GM19193 (cell line): ENCODE results near the gene SDSL.

Experiments used
- POLR2A ChIP-seq: IDR thresholded peaks from 4 replicates; pipeline ENCODE4 v1.6.1; 2011; ENCODE audit not compliant: insufficient read depth, insufficient read length; ENCODE audit errors: extremely low read depth

The SDSL gene

DNA sequence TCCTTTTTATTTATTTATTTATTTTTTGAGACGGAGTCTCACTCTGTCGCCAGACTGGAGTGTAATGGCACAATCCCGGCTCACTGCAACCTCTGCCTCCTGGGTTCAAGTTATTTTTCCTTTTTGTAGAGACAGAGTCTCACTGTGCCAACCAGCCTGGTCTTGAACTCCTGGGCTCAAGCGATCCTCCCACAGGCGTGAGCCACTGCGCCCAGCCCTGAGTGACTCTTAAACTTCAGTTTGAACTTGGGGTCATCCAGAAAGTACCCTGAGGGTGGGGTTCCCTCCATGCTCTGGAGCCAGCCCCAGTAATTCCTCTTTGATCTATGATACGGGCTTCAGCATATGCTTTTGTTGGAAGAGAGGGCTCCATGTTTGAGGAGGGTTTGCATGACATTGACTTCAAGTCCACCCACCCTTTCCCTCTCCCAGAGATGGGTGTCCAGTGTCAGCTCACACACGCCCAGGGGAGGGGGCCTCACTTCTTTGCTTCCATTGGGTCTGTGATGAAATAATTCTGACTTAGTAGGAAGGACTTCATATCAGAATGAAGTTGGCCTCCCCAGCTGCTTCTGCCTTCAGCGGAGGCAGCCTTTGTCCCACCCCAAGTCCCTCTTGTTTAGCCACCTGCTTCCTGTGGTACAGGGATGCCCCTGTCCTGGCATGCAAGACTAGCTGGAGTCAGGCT lies 30.4 kb upstream of the SDSL start:
- no peak for TF ChIP-seq POLR2A

DNA sequence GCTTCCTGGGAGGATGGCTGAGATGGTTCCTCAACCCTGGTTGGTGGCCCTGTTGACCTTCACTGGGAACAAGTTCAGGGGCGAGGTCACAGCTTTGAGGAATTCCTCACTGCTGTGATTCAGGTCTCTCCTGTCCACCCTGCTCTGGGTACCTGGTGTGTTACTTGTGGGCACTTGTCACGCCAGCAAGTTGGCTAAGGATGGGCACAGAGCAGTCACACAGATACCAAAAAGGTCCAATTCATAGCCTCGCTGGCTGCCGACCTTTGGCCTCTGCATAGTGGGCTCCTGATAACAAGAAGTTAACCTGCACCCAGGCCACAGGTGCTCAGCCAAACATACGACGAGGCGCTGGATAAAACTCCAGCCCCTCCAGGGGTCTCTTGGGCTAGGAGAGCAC lies 29.7 kb upstream of the SDSL start:
- TF ChIP-seq POLR2A: no peak

DNA sequence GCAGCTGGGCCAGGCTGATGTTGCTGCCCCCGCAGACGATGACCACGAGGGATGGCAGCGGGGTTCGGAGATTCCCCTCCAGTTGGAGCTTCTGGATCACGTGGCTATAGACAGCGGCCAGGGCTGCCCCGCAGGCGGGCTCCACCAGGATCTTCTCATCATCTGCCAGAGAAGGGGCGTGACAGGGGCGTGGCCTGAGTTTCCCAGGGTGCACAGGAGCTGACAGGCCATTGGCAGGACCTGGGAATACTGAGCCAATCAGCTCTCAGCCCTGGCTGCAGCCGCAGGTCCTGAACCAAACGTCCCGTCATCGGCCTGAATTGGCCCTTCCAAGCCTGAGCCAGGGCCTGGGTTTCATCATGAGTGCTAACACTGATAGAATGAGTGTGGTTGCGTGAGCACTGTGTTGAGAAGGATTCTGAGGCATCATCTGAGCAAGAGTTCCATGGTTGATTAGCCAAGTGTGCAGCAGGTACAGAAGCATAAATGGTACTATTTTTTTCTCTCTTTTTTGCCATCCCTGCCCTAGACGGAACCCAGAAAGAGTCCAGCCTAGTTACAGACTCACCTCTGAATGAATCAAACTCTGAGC lies 29.1 kb upstream of the SDSL start:
- TF ChIP-seq POLR2A: no peak

DNA sequence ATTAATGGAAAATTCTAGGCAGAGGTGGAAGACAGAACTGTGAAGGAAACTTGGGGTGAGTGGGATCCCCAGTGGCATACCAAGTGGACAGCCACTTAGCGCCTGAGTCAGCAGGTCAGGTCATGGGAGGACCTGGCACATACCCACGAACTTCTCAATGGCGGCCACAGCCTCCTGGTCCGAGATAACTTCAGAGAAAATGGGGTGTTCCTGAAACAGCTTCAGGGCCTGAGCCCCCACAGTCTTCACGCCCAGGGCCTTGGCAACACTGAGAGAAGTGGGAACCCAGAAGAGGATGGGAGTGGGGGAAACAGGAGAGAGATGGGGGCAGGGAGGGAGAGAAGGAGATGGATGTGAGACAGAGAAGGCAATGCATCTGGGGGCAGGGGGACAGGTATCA lies 28.4 kb upstream of the SDSL start:
- TF ChIP-seq POLR2A: no peak

DNA sequence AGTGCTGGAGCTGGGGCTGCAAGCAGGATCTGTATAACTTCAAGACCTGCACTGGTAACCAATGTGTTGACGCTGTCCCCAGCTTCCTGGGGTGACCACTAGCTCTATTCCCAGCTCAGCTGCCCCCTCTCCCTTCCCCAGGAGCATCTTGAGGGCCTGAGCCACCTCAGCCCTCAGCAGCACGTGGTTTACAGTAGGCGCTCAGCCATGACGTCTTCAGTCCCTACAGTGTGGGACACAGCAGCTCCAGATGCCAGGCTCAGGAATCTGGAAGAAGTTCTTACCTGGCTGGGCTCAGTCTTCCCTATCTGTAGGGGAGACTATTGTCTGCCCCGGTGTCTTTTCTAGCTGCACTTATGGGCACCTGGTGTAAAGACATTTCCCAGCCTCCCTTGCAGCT lies 27.1 kb upstream of the SDSL start:
- TF ChIP-seq POLR2A: no peak

DNA sequence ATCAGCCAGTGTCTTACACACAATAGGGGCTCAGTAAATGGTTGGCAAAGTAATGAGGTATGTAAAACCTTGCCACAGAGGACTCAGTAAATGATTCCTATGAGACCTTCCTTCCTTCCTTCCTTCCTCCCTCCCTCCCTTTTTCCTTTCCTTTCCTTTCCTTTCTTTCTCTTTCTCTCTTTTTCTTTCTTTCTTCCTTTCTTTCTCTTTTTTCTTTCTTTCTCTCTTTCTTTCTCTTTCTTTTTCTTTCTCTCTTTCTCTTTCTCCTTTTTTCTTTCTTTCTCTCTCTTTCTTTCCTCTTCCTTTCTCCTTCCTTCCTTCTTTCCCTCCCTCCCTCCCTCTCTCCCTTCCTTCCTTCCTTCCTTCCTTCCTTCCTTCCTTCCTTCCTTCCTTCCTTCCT lies 26.0 kb upstream of the SDSL start:
- no peak for TF ChIP-seq POLR2A

DNA sequence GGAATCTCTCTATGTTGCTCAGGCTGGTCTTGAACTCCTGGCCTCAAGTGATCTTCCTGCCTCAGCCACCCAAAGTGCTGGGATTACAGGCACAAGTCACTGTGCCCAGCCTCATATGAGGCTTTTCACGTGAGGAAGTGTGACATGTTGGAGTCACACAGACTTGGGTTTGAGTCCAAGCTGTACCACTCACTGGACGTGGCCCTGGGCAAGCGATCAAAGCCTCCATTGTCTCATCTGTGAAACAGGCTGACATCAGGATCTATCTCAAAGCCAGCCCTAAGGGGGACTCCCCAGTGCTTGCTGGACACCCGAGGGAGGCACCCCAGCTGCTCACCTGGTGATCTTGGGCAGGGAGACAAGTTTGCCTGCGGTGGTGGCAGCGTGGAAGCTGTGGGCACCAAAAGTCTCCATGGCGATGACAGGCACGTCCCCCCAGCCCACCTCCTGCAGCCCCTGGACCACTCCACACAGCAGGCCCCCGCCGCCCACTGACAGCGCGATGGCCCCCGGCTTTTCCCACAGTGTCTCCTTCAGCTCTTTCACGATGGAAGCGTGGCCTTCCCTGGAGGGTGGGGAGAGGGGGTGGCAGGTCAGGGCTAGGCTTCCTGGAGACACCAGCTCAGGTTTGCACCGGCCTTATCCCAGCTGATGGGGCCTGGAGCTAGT lies 25.2 kb upstream of the SDSL start:
- no peak for TF ChIP-seq POLR2A

DNA sequence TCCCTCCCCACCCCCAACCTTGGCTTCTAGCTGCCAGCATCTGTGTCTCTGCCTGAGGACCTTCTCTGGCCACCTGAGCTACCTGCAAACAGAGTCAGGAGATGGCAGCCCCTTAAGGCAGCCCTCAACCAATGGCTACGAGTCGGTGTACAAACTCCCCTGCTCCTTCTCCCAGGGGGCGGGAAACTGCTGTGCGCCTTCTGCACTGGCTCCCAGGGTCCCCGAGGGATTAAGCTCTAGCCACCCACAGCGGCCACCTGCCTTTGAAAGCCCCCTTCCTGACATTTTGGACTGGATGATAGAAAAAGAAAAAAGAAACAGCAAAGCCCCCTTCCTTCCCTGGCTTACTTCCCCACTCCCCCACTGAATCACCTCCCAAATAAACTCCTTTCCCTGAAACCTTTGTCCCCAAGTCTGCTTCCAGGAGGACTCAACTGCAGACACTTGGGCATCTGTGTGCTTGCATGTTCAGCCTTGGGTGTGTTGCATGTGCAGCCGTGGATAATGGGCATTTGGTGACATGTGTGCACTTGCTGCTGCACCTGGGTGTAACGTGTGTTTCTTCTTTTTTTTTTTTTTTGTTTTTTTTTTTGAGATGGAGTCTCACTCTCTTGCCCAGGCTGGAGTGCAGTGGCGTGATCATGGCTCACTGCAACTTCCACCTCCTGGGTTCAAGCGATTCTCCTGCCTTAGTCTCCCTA lies 24.5 kb upstream of the SDSL start:
- TF ChIP-seq POLR2A: no peak

DNA sequence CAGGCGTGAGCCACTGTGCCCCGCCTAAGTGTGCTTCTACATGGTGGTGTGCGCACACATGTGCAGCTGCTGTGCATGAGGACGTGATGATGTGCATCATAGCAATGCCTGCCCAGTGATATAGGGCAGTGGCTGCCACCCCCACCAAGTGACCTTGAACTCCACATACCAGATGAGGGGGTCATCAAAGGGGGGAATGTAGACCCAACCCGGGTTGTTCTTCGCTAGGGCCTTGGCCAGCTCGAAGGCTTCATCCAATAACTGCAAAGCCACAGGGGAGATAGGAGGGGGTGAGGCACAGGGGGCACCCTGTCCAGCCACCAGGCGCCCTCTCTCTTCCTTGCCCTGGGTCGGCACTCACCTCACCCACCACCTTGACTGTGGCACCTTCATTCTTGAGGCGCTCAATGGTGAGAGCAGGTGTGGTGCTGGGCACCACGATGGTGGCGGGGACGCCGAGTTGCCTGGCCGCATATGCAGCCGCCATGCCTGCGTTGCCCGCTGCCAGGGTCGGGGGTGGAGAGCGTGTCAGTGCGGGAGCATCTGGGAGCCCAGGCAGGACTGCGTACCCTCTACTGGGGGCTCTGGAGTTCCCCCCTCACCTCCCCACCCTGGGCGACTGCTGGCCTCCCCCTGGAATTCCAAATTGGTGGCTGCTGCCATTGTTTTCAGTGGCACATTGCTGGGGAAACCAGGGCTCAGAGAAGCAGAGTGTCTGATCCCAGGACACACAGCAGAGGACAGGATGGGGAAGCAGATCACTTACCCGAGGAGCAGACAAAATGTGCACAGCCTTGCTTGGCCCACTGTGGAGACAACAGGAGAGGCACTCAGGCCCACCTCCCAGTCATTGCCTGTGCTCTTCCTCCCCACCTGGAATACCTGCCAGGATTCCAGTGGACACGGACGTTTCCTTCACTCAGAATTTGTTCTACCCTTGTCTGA lies 23.6 kb upstream of the SDSL start:
- TF ChIP-seq POLR2A: no peak

DNA sequence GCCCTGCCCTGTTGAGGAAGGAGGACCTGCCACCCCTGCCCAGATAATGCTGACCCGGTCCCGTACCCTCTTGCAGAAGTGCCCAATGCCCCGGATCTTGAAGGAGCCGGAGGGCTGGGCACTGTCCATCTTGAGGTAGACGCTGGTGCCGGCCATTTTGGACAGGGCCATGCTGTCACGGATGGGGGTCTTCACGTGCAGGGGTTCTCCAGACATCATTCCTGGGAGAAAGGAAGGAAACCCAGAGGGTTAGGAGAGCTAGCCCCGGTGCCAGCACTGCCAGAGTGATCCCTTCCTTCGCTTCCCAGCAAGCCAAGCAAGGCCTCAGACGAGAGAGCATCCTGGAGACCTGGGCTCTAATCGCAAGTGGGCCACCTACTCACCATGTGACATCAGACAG lies 22.7 kb upstream of the SDSL start:
- TF ChIP-seq POLR2A: no peak

DNA sequence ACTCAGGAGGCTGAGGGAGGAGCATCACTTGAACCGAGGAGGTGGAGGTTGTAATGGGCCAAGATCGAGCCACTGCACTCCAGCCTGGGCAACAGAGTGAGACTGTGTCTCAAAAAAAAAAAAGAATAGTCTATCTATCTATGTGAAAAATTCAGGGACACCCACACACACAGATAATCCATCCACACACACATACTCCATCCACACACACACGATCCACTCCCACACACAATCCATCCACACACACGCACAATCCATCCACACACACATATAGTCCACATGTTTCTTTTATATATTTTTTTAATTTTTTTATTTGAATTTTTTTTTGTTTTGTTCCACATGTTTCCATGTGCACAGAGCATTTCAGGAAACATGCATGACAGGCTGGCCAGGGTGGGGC lies 21.8 kb upstream of the SDSL start:
- no peak for TF ChIP-seq POLR2A

DNA sequence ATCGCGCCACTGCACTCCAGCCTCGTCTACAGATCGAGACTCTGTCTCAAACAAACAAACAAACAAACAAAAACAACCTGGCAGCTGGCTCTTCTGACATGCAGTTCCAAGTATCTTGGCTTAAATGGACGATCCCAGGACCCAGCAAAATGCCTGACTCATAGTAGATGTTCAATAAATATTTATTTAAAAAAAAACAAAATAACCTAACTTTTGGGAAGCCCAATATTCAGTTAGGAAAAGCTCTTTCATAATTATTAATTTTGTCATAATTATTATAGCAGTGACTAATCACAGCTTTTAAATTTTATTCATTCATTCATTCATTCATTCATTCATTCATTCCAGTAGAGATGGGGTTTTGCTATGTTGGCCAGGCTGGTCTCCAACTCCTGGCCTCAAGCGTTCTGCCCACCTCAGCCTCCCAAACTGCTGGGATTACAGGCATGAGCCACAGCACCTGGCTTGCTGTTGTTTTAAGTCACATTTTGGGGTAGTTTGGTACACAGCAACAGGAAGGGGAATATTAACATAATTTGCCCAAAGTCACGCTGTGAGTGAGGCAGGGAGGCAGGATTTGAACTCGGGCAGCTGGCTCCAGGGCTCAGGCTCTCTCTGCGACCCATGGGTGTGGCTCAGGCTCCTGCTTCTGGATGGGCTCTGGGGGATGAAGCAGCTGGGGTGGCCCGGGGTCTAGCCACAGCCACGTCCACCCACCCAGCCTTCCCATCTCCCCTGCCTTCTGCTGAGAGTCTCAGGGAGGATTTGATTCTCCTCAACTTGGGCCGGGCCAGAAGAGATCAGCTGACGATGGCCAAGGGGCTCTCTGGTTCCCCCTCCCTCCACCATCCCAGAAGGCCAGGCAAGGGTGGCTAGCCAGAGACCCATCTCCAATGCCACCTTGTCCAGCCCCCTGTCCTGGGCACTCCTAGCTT lies 20.8 kb upstream of the SDSL start:
- no peak for TF ChIP-seq POLR2A

DNA sequence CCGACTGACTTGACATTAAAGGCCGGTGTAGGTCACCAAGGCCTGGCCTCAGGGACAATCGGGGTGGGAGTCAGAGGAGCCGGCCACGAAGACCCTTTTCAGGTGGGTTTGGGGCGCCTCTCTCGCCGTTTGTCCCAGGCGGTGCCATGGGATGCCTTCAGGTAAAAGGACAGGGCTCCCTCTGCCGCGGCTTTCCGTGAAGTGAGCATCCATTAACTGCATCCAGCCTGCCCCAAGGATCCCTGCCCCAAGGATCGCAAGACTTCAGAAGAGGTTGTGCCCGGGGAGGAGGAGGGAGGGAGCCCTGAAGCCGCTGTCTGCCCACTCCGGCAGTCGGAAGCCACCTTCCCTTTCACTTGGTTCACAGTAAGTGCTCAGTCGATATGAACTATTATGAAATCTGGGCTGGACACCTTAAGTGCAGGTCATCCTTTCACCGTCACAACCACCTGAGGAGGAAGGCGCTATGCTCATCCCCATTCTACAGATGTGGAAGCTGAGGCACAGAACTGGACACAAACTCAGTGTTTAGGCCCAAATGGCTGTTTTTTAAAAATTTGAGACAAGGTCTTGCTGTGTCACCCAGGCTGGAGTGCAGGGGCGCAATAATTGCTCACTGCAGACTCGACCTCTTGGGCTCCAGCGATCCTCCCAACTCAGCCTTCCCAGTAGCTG lies 19.5 kb upstream of the SDSL start:
- TF ChIP-seq POLR2A: no peak
